Stimulated activated CD4-positive, alpha-beta T cell treated with anti-CD3 and anti-CD28 coated beads, Interleukin-4, amount 100 ng/mL, for 48 hours (primary cell): ENCODE data around the gene WDR70.
"Not testable (repeated sequence)": the region's sequence is repeated elsewhere in the genome, so short reads cannot be mapped to it uniquely, and the experiment has no call there.

Source experiments
- DNase-seq, 2 donors: peaks; one replicate each; pipeline ENCODE4 v3.0.0-alpha.2; 2020; ENCODE audit warnings: low read depth in 2 of 2

The WDR70 gene

GRCh38 chr5:37453252-37453651 is 74.1 kb downstream of the WDR70 start:
- not testable (repeated sequence) for DNase-seq

- DNase-seq, result not testable (repeated sequence)
Measured at GRCh38 chr5:37454402-37455055, 75.4 kb downstream of the WDR70 start.

GRCh38 chr5:37463191-37464051 is 84.3 kb downstream of the WDR70 start:
- DNase-seq, result not testable (repeated sequence)

- DNase-seq, result not testable (repeated sequence)
Measured at GRCh38 chr5:37464581-37464980, 85.5 kb downstream of the WDR70 start.

GRCh38 chr5:37469383-37469782 is 90.3 kb downstream of the WDR70 start:
- not testable (repeated sequence) for DNase-seq

- no peak for DNase-seq
Measured at GRCh38 chr5:37471666-37472197, 92.6 kb downstream of the WDR70 start.

- no peak for DNase-seq
Measured at GRCh38 chr5:37477426-37477825, 98.3 kb downstream of the WDR70 start.

- DNase-seq, result no peak
Measured at GRCh38 chr5:37478121-37478894, 99.2 kb downstream of the WDR70 start.

- DNase-seq, result not testable (repeated sequence)
Measured at GRCh38 chr5:37481395-37481794, 102.3 kb downstream of the WDR70 start.

- DNase-seq, result no peak
Measured at GRCh38 chr5:37490120-37490810, 111.1 kb downstream of the WDR70 start.

GRCh38 chr5:37490931-37491330 is 111.8 kb downstream of the WDR70 start:
- DNase-seq, result no peak

- no peak for DNase-seq
Measured at GRCh38 chr5:37492778-37493555, 113.8 kb downstream of the WDR70 start.

- no peak for DNase-seq
Measured at GRCh38 chr5:37494756-37495155, 115.6 kb downstream of the WDR70 start.

- no peak for DNase-seq
Measured at GRCh38 chr5:37495210-37495609, 116.1 kb downstream of the WDR70 start.

GRCh38 chr5:37495668-37496347 is 116.7 kb downstream of the WDR70 start:
- DNase-seq, result no peak

GRCh38 chr5:37496902-37497445 is 117.9 kb downstream of the WDR70 start:
- DNase-seq, result no peak

GRCh38 chr5:37501152-37501551 is 122.0 kb downstream of the WDR70 start:
- DNase-seq, result no peak

GRCh38 chr5:37506241-37506640 is 127.1 kb downstream of the WDR70 start:
- no peak for DNase-seq

- DNase-seq, result no peak
Measured at GRCh38 chr5:37506722-37507121, 127.6 kb downstream of the WDR70 start.

- DNase-seq, result no peak
Measured at GRCh38 chr5:37511646-37512045, 132.5 kb downstream of the WDR70 start.
